ENCODE data around the gene MFAP4. TPM values are rescaled to one million over a fixed set of nuclear protein-coding genes. Genes with fewer than 3 reads are reported as not detected.

Gene MFAP4
- total RNA-seq, 3 donors from 2014 or later: 19.0 to 127 (median 44.2) TPM

DNA sequence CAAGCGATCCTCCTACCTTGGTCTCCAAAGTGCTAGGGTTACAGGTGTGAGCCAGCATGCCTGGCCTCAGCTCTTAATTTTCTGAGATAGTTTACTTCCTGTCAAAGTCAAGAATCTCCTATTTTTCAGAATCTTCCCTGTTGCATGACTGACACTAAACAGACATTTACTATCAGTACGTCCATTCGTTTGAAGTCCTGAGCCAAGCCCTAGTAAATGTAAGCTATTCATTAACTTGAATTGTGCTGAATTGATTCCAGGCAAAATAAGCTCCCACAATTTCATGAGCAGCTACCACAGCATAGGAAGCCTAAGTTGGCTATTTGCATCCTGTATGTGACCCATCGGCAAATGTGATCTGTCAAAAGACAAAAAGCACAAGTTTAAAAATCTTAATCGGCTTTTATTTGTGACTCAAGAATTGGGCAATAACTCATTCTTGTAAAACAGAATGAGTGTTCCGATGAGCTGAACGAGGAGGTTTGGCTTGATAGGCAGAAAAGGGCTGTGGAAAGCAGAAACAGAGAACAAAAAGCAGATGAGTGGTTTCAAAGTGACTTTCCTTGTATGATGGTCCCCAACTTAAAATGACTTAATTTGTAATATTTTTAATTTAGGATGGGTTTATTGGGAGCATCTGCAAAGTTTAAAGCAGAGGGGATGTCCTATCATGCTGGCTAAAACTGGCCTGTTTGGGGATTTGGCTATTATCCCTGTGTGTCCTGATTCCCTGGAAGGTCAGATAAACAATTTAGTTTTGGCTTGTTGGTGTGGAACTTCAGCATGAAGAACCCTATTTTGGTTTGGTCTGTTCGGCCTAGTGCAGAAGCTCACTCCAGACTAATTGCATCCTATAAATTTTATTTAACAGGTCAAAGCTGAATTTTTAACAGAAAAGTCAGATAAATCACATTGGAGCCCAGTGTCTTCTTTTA lies 38.2 kb upstream of the MFAP4 start:
- no peaks in the 10 kb centered on the region for H3K36me3 ChIP-seq (ENCODE audit: low read depth)
- TF ChIP-seq, protein P1, sequence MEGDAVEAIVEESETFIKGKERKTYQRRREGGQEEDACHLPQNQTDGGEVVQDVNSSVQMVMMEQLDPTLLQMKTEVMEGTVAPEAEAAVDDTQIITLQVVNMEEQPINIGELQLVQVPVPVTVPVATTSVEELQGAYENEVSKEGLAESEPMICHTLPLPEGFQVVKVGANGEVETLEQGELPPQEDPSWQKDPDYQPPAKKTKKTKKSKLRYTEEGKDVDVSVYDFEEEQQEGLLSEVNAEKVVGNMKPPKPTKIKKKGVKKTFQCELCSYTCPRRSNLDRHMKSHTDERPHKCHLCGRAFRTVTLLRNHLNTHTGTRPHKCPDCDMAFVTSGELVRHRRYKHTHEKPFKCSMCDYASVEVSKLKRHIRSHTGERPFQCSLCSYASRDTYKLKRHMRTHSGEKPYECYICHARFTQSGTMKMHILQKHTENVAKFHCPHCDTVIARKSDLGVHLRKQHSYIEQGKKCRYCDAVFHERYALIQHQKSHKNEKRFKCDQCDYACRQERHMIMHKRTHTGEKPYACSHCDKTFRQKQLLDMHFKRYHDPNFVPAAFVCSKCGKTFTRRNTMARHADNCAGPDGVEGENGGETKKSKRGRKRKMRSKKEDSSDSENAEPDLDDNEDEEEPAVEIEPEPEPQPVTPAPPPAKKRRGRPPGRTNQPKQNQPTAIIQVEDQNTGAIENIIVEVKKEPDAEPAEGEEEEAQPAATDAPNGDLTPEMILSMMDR (IDR thresholded peaks at IDR 0.05): no peak
- intact Hi-C loops (cut with DNase I, micrococcal nuclease): no loop called here
- DNase-seq: peak in 1 of 3 donors; percentile 51
- ATAC-seq: peak; percentile 94
- H3K9me3 ChIP-seq: no peaks in the 10 kb centered on the region
- H3K4me3 ChIP-seq: no peak overlapping the region
- H3K4me1 ChIP-seq (ENCODE audit: low read depth): peaks cover 24% of the 10 kb centered on the region

DNA sequence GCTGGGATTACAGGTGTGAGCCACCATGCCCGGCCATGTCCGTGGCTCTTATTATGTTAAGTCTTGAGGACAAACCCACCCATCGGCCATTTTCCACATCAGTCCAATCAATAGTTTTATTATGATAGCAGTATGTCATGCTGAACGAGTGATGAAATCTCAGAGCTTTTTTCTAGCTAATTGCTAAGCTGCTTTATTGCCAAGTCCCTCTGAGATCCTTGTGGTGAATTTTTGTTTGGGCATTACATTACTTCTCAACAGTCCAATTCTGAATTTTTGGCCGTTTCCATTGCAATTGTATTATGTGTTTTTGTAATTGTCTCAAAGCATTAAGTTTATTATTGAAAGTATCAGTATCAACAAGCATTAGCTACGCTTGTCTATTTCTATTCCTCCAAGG lies 34.9 kb upstream of the MFAP4 start:
- TF ChIP-seq, protein P1 (IDR thresholded peaks at IDR 0.05): no peak

GRCh38 chr17:19421219-19421618 lies 34.2 kb upstream of the MFAP4 start:
- intact Hi-C loops (cut with DNase I, micrococcal nuclease): no loop called here

More for the DNA sequence above, 34.9 kb upstream of the MFAP4 start:
- Histone ChIP-seq H3K4me3 (no peak overlapping the region), H3K36me3 (ENCODE audit: low read depth) (no peaks in the 10 kb centered on the region), H3K9me3 (no peaks in the 10 kb centered on the region), H3K4me1 (ENCODE audit: low read depth) (peaks cover 26% of the 10 kb centered on the region)
- DNase-seq: no peak
- intact Hi-C loops (cut with DNase I, micrococcal nuclease): no loop called here
- ATAC-seq: no peak

DNA sequence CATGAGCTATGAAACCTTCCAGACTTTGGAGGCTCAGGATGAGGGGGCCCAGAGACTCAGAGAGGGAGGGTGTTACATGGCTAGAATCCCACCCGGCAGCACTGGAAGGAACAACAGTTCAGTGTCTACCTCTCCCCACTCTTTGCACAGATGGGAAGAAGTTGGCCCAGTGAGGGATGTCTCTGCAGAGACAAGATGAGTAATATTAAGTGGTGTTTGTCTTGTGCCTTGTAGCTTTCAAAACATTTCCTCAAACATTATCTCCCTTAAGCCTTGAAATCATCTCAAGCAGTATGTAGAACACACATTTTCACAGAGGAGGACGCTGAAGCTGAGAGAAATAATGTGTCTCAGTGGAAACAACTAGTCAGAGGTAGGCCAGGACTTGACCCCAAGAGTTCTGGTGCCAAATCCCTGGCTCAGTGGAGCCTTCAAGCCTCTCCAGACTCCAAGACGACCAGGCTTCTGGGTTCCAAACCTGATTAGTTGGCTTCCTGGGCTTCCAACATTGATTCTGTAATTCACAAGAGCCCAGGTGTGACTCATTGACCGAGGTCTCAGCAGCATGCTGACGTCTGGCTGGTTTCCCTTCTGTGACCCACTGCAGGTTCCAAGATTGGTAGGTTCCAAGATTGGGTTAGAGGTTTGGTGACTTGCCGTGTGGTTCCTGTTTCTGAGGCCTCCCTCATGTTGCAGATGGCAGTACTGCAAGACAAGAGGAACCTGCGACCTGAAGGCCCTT lies 31.4 kb upstream of the MFAP4 start:
- DNase-seq (peak in 1 of 3 donors; percentile 25), ATAC-seq (peak; percentile 45)
- Histone ChIP-seq H3K4me1 (ENCODE audit: low read depth) (peaks cover 2% of the 10 kb centered on the region), H3K4me3 (no peak overlapping the region), H3K9me3 (no peaks in the 10 kb centered on the region), H3K36me3 (ENCODE audit: low read depth) (no peaks in the 10 kb centered on the region)
- intact Hi-C loops (cut with DNase I, micrococcal nuclease): no loop called here
- TF ChIP-seq, protein P1 (IDR thresholded peaks at IDR 0.05): no peak

More at GRCh38 chr17:19421219-19421618, 34.2 kb upstream of the MFAP4 start:
- no peaks in the 10 kb centered on the region for H3K9me3 ChIP-seq
- peaks cover 22% of the 10 kb centered on the region for H3K4me1 ChIP-seq (ENCODE audit: low read depth)
- DNase-seq (no peak), ATAC-seq (no peak)
- no peak overlapping the region for H3K4me3 ChIP-seq
- H3K36me3 ChIP-seq (ENCODE audit: low read depth): no peaks in the 10 kb centered on the region
- TF ChIP-seq, protein P1 (IDR thresholded peaks at IDR 0.05): no peak

- Histone ChIP-seq H3K4me3 (no peak overlapping the region), H3K4me1 (ENCODE audit: low read depth) (peaks cover 2% of the 10 kb centered on the region), H3K9me3 (no peaks in the 10 kb centered on the region), H3K36me3 (ENCODE audit: low read depth) (no peaks in the 10 kb centered on the region)
- DNase-seq (no peak), ATAC-seq (no peak)
- TF ChIP-seq, protein P1 (IDR thresholded peaks at IDR 0.05): no peak
- intact Hi-C loops (cut with DNase I, micrococcal nuclease): no loop called here
Measured at GRCh38 chr17:19417611-19418010, 30.6 kb upstream of the MFAP4 start.

Data from mucosa of descending colon (tissue), 3 donors.